Activated naive CD8-positive, alpha-beta T cell treated with anti-CD3 and anti-CD28 coated beads, Interleukin-2, amount 50 U/mL, for 24 hours (primary cell): ENCODE results near the gene TMEM101.

ENCODE experiments used
- ATAC-seq: fragments of 150-1000 bp; cut with Tn5 transposase; one replicate; pipeline ENCODE4 v1.10.0; 2021
- DNase-seq: peaks from one replicate; pipeline ENCODE4 v3.0.0; 2021
- H3K27ac Mint-ChIP-seq: one replicate; pipeline ENCODE4 v1.8.0; 2021; ENCODE audit warnings: mild to moderate bottlenecking, mixed read lengths
- H3K27me3 Mint-ChIP-seq: one replicate; pipeline ENCODE4 v1.8.0; 2021; ENCODE audit warnings: mixed read lengths
- H3K36me3 Mint-ChIP-seq: one replicate; pipeline ENCODE4 v1.8.0; 2021; ENCODE audit warnings: low read depth, mixed read lengths
- H3K4me1 Mint-ChIP-seq: one replicate; pipeline ENCODE4 v1.8.0; 2021; ENCODE audit warnings: mixed read lengths
- H3K4me3 Mint-ChIP-seq: one replicate; pipeline ENCODE4 v1.8.0; 2021; ENCODE audit warnings: mild to moderate bottlenecking, moderate library complexity, mixed read lengths
- H3K9me3 Mint-ChIP-seq: one replicate; pipeline ENCODE4 v1.8.0; 2021; ENCODE audit warnings: mixed read lengths

Gene TMEM101

GRCh38 chr17:44010966-44011647 is 3.7 kb downstream of the TMEM101 start:
- peaks cover 4% of the 10 kb centered on the region for H3K27me3 Mint-ChIP-seq
- no peak overlapping the region for H3K27ac Mint-ChIP-seq
- no peak for ATAC-seq
- H3K4me3 Mint-ChIP-seq = no peak overlapping the region
- no peaks in the 10 kb centered on the region for H3K9me3 Mint-ChIP-seq
- peaks cover 35% of the 10 kb centered on the region for H3K4me1 Mint-ChIP-seq
- H3K36me3 Mint-ChIP-seq = peaks cover 15% of the 10 kb centered on the region
- no peak for DNase-seq

- Mint-ChIP-seq H3K4me1 (peaks cover 25% of the 10 kb centered on the region), H3K27ac (no peak overlapping the region)
Observed at GRCh38 chr17:44008205-44008909, 6.4 kb downstream of the TMEM101 start.

GRCh38 chr17:44007346-44008204 is 7.2 kb downstream of the TMEM101 start:
- peak overlapping the region; percentile 31 for H3K27ac Mint-ChIP-seq
- no peak for ATAC-seq
- no peak for DNase-seq
- H3K9me3 Mint-ChIP-seq = no peaks in the 10 kb centered on the region
- peak overlapping the region; percentile 83 for H3K4me3 Mint-ChIP-seq
- peaks cover 16% of the 10 kb centered on the region for H3K27me3 Mint-ChIP-seq
- H3K36me3 Mint-ChIP-seq = peaks cover 10% of the 10 kb centered on the region
- H3K4me1 Mint-ChIP-seq = peaks cover 24% of the 10 kb centered on the region

More at GRCh38 chr17:44008205-44008909, 6.4 kb downstream of the TMEM101 start:
- no peak for DNase-seq
- peaks cover 16% of the 10 kb centered on the region for H3K27me3 Mint-ChIP-seq
- no peak for ATAC-seq
- no peaks in the 10 kb centered on the region for H3K9me3 Mint-ChIP-seq
- H3K36me3 Mint-ChIP-seq = peaks cover 10% of the 10 kb centered on the region
- peak overlapping the region; percentile 83 for H3K4me3 Mint-ChIP-seq

GRCh38 chr17:44006598-44007345 is 8.0 kb downstream of the TMEM101 start:
- Mint-ChIP-seq H3K4me3 (peak overlapping the region; percentile 83), H3K36me3 (peaks cover 10% of the 10 kb centered on the region), H3K9me3 (no peaks in the 10 kb centered on the region), H3K27ac (peak overlapping the region; percentile 60), H3K4me1 (peaks cover 24% of the 10 kb centered on the region), H3K27me3 (peaks cover 16% of the 10 kb centered on the region)
- peak; percentile 78 for ATAC-seq
- peak; percentile 99 for DNase-seq

- Mint-ChIP-seq H3K4me3 (peak overlapping the region; percentile 83), H3K36me3 (peaks cover 6% of the 10 kb centered on the region), H3K27ac (peak overlapping the region; percentile 60), H3K9me3 (no peaks in the 10 kb centered on the region), H3K4me1 (peaks cover 24% of the 10 kb centered on the region), H3K27me3 (peaks cover 16% of the 10 kb centered on the region)
- no peak for ATAC-seq
- DNase-seq = no peak
Observed at GRCh38 chr17:44006272-44006597, 8.5 kb downstream of the TMEM101 start.

- Mint-ChIP-seq H3K27ac (no peak overlapping the region), H3K4me1 (peaks cover 24% of the 10 kb centered on the region), H3K9me3 (no peaks in the 10 kb centered on the region), H3K36me3 (peaks cover 5% of the 10 kb centered on the region), H3K27me3 (peaks cover 16% of the 10 kb centered on the region), H3K4me3 (peak overlapping the region; percentile 83)
- peak; percentile 26 for ATAC-seq
- DNase-seq = peak; percentile 32
Observed at GRCh38 chr17:44005527-44006271, 9.1 kb downstream of the TMEM101 start.

- H3K9me3 Mint-ChIP-seq = no peaks in the 10 kb centered on the region
- H3K4me3 Mint-ChIP-seq = no peak overlapping the region
- DNase-seq = no peak
- H3K27ac Mint-ChIP-seq = no peak overlapping the region
- no peak for ATAC-seq
- peaks cover 2% of the 10 kb centered on the region for H3K36me3 Mint-ChIP-seq
- H3K27me3 Mint-ChIP-seq = peaks cover 16% of the 10 kb centered on the region
- peaks cover 24% of the 10 kb centered on the region for H3K4me1 Mint-ChIP-seq
Observed at GRCh38 chr17:44004761-44005526, 9.8 kb downstream of the TMEM101 start.

GRCh38 chr17:44004077-44004760 is 10.5 kb downstream of the TMEM101 start, which contains the start of gene NAGS:
Gene NAGS (plus strand): TSS chr17:44004622. CDS start chr17:44004664, 42 bp downstream.
- H3K27ac Mint-ChIP-seq = no peak within 1 kb of the TSS
- H3K27me3 Mint-ChIP-seq = peaks cover 16% of the 10 kb centered on the region
- no peaks in the 10 kb centered on the region for H3K36me3 Mint-ChIP-seq
- no peak for ATAC-seq
- peaks cover 24% of the 10 kb centered on the region for H3K4me1 Mint-ChIP-seq
- no peak for DNase-seq
- H3K4me3 Mint-ChIP-seq = no peak within 1 kb of the TSS
- H3K9me3 Mint-ChIP-seq = no peaks in the 10 kb centered on the region

- Mint-ChIP-seq H3K9me3 (no peaks in the 10 kb centered on the region), H3K27me3 (peaks cover 16% of the 10 kb centered on the region), H3K4me3 (no peak overlapping the region), H3K27ac (no peak overlapping the region), H3K4me1 (peaks cover 13% of the 10 kb centered on the region), H3K36me3 (no peaks in the 10 kb centered on the region)
- no peak for DNase-seq
- no peak for ATAC-seq
Observed at GRCh38 chr17:44002141-44002848, 12.5 kb downstream of the TMEM101 start.

GRCh38 chr17:44001461-44001920 is 13.3 kb downstream of the TMEM101 start:
- Mint-ChIP-seq H3K4me3 (no peak overlapping the region), H3K9me3 (no peaks in the 10 kb centered on the region), H3K27me3 (peaks cover 18% of the 10 kb centered on the region), H3K4me1 (peaks cover 8% of the 10 kb centered on the region), H3K36me3 (no peaks in the 10 kb centered on the region), H3K27ac (no peak overlapping the region)
- DNase-seq (no peak), ATAC-seq (no peak)

GRCh38 chr17:44000871-44001460 is 13.8 kb downstream of the TMEM101 start:
- no peak for DNase-seq
- no peaks in the 10 kb centered on the region for H3K9me3 Mint-ChIP-seq
- H3K4me1 Mint-ChIP-seq = peaks cover 2% of the 10 kb centered on the region
- H3K4me3 Mint-ChIP-seq = no peak overlapping the region
- ATAC-seq = no peak
- peaks cover 16% of the 10 kb centered on the region for H3K27me3 Mint-ChIP-seq
- no peak overlapping the region for H3K27ac Mint-ChIP-seq
- no peaks in the 10 kb centered on the region for H3K36me3 Mint-ChIP-seq
